ENCODE results near the gene MED13.

MED13 gene, protein sequence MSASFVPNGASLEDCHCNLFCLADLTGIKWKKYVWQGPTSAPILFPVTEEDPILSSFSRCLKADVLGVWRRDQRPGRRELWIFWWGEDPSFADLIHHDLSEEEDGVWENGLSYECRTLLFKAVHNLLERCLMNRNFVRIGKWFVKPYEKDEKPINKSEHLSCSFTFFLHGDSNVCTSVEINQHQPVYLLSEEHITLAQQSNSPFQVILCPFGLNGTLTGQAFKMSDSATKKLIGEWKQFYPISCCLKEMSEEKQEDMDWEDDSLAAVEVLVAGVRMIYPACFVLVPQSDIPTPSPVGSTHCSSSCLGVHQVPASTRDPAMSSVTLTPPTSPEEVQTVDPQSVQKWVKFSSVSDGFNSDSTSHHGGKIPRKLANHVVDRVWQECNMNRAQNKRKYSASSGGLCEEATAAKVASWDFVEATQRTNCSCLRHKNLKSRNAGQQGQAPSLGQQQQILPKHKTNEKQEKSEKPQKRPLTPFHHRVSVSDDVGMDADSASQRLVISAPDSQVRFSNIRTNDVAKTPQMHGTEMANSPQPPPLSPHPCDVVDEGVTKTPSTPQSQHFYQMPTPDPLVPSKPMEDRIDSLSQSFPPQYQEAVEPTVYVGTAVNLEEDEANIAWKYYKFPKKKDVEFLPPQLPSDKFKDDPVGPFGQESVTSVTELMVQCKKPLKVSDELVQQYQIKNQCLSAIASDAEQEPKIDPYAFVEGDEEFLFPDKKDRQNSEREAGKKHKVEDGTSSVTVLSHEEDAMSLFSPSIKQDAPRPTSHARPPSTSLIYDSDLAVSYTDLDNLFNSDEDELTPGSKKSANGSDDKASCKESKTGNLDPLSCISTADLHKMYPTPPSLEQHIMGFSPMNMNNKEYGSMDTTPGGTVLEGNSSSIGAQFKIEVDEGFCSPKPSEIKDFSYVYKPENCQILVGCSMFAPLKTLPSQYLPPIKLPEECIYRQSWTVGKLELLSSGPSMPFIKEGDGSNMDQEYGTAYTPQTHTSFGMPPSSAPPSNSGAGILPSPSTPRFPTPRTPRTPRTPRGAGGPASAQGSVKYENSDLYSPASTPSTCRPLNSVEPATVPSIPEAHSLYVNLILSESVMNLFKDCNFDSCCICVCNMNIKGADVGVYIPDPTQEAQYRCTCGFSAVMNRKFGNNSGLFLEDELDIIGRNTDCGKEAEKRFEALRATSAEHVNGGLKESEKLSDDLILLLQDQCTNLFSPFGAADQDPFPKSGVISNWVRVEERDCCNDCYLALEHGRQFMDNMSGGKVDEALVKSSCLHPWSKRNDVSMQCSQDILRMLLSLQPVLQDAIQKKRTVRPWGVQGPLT (N-terminal part only)

DNA sequence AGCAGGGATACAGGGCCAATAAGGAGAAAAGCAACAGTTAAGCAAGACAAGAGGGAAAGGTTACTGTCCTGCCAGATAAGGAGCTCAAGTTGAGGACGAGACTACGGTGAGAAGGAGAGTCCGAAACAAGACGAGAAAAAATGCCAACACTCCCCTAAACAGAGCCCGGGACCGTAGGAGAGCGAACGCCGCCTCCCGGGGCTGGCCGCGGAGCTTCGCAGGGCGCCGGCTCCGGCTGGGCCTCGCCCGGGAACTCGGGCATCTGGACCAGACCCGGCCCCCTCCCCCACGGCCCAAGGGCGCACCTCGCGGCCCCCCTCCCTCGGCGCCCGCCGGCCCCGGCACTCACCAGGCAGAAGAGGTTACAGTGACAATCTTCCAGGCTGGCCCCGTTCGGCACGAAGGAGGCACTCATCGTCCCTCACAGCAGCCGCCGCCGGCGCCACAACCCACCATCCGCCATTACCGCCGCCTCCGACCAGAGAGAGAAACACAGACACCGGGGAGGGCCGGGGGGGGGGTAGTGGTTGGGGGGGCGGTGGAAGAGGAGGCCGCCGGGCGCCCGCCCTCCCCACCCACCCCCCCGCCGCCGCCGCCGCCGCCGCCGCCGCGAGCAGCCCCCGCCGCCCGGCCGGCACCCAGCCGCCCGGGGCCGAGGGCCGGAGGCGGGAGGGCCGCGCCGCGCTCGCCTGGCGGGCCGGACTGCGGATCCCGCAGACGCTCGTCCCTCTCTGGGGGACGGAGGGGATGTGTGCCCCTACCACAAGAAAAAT, at the start of gene MED13:
Gene MED13, minus strand, starts transcription at position 488 of the 773 bp plus-strand sequence. Its CDS starts 73 bp downstream, at position 415.
- DNase-seq, result no peak

DNA sequence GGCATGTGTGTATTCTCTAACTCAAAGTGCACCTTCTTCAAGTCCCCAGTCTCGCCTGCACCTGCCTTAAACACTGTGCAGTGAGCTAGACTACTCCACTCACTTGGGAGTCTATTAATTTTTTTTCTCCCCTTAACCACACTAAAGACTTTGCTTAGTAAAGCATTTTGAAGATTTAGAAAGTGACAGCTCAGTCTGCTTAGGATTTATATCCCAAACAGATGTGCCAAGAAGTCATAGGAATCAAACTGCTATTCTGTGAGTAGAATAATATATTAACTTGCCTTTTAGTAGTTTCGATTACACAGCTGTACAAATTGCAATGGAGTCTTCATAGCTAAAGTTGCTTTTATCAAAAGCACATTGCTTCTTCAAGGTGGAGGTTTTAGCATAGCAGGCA, 47.2 kb upstream of the MED13 start:
- no peak for DNase-seq

DNA sequence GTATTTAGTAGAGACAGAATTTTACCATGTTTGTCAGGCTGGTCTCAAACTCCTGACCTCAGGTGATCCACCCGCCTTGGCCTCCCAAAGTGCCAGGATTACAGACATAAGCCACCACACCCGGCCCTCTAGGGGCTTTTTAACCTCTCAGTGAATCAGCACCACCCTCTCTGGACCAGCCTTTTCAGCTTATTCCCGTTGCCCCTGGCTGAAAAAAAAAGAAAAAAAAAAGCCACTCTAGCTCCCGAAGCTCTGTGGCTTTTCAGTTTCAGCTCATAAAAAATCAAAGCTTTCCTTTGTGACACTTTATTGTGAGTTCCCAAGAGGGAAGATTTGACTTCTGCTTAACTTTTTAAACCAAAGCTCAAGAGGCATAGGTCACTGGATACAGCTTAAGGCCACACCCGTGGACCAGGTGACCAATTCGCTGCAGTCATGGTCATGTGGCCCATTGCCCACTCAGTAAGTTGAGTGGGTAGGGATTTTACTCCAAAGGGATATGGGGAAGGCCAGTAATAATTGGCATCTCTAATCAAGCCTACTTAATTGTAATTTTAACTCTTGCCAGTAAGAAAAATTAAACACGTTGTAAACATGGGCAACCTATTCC, 46.6 kb upstream of the MED13 start:
- no peak for DNase-seq

DNA sequence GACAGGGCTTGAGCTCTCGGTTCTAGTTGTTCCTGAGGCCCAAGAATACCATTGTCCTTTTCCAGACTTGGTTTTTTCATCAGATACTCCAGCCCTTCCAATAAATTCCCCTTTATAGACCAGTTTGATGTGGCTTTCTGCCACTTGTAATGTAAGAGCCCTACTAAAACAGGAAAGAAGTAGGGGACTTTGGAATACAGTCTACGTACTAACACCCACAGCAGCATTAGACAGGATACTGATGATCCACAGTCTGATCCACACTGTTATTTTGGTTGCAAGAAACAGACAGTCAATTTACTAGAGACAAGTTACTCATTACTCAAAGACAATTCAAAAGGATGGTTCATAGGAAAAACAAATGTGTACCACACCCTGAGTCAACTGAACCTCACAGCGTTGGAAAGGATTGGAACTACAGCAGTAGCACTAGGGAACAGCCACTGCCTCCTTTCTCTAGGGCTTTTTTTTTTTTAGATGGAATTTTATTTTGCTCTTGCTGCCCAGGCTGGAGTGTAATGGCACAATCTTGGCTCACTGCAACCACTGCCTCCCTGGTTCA, 45.9 kb upstream of the MED13 start:
- DNase-seq, result no peak

DNA sequence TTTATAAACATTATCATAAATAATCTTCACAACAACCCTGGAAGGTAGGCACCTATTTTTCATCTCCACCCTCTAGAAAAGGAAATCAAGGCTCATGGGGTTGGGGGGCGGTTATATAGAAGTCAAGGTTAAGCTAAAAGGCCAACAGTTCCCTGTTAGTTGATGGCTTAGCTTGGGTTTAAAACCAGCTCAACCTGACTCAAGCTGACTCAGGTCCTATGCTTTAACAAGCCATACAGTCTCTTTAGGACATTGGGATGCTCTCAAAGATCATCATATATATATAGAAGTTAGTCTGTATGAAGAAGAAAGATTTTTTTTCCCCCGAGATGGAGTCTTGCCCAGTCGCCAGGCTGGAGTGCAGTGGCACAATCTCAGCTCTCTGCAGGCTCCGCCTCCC, 44.8 kb upstream of the MED13 start:
- DNase-seq, result no peak

DNA sequence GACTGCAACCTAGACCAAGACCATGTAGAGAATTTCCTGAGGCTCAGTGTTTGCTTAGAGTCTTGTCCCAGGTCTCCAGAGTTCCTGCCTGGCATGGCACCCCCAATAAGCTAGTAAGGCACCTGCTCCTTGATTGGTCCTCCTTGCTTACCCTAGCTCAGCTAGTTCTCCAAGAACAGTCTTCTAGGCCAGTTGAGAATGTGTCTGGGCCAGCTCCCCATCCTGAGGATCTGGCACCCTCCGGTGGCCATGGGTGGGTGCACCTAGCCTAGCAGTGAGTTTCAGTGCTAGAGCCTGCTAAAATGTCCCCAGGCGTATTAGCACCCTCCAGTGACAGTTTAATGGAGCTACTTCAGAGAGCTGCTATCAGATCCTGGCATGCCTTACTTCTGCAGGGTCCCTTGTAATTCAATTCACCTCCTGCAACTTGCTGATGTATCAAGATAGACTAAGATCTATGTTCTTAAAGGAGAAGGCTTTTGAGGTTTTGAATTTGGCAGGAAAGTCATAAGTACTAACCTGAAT, 44.4 kb upstream of the MED13 start:
- peak; percentile 71 for DNase-seq

DNA sequence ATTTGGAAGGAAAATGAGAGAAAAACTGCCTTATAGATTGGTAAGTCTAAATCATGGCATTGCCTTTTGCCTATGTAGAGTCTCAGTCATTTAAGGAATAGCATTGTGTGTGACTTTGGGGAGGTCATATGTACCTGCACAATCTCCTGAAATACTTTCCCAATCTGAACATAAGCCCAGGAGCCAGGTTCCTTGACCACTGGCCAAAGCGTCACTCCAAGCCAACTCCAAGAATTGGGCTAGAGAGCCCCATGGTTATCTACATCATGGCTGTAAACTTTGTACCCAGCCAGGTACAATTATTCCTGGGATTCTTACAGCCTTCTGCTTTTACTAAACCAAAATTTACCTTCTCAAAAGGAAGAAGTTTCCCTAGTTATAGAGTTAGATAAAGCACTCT, 40.8 kb upstream of the MED13 start:
- no peak for DNase-seq

DNA sequence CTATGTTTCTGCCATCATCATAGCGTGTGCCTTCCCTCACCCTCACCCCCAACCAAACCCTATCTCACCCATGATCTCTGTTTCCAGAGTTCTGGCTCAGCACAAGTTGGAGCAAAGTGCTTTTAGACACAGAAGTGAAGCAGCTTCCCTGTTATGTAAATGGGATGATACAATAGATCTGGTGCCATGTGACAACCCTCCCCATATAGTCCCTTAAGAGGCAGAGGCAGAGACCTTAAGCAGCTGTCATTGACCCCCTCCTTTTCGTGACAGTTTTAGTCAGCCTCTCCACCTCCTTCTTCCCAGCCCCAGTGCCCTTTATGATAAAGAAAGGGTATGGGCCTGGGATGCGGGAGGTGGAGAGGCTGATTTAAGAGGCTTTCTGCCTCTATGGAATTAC, 40.3 kb upstream of the MED13 start:
- no peak for DNase-seq

DNA sequence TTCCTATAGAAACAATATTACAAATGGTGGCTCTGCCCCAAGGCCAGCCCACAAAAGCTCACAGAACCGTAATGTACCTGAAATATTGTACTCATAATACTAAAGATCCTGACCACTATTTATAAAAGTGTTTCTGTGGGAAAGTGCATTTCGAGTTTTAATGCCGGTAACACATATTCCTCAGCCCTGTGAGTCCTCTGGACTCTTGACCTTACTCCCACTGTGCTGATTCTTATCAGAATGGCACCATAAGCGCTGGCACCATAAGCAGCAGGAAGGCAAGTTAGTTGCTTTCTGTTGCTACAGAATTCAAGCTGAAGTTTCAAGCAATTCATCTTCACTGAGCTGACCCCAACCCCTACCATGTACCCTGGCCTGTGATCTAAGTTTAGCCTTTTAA, 36.4 kb upstream of the MED13 start:
- no peak for DNase-seq

DNA sequence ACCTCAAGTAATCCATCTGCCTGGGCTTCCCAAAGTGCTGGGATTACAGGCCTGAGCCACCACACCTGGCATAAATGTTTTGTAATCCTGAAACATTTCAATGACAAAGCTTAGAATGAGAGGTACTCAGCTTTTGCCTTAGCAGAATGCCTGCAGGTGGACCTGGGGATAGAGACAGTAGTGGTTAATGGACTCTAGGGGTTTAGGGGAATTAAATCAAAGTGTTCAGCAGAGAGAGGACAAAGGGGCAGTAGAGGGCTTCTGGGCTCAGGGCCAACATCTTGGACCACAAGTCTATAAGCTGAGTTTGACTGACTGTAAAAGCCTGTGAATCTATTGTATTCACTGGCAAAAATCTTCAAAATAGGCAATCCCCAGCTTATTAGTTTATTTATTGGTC, 36.0 kb upstream of the MED13 start:
- DNase-seq, result no peak

DNA sequence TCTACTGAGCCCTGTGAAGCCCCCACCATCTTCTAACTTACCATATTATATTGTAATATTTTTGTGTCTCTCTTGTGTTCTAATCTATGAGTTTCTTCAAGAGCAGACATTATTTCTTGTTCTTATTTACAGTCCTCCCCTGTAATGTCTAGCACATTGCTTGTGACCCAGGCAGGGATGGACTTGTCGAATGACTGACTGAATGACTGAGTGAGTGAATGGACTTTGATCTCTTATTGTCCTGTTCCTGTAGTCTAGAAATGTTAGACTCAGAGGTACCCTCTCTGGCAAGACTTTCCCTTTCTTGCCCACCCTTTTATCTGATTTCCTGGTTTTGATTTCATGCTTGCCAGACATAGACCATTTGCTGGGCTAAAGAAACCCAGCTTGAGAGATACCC, 35.0 kb upstream of the MED13 start:
- DNase-seq, result no peak

DNA sequence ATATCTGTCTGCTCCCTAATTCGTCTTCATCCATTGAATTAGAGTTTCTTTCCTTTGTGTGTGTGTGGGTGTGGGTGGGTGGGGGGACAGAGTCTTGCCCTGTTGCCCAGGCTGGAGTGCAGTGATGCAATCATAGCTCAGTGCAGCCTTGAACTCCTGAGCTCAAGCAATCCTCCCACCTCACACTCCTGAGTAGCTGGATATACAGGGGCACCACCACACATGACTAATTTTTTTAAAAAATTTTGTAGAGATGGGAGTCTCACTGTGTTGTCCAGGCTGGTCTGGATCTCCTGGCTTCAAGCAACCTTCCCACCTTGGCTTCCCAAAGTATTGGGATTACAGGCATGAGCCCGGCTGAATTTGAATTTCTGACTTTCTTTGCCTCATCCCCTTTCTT, 34.5 kb upstream of the MED13 start:
- DNase-seq, result no peak

DNA sequence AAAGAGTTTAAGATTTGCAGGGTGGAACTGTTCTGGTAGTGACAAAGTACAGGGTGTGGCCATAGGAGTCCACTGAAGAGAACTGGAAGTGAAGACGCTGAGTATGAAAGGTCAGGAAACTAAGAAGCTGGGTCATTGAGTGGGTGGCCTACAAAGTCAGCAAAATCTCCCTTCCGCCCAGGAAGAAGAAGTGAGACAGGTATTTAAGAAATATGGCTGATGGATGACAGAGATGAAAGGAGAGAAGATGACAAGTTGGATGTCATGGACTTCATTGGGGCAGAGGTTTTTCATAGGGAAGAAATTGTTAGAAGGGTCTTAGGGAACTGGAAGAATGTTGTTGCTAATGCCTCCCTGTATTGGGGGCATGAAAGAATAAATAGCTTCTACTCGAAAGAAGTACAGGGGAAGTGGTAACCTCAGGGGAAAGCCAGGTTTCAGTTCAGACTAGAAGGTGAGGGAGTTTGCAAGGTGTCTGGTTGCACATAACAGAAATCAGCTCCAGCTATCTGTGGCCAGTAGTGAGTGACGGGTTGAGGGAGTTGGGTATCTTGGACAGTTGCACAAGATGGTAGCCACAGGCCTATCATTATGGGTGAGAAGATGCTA, 33.6 kb upstream of the MED13 start:
- DNase-seq, result no peak

DNA sequence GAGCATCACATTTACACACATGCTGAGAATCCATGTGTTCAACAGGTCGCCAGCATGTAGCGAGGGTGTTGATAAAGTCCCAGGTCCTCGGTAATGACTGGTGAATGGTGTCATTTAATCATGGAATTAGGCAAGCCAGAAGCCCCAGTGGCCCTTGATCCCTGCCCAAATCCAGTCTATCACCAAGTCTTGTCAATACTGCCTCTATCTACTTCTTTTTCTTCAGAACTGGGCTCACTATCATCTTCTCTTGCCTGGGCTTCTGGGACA, 31.3 kb upstream of the MED13 start:
- no peak for DNase-seq

DNA sequence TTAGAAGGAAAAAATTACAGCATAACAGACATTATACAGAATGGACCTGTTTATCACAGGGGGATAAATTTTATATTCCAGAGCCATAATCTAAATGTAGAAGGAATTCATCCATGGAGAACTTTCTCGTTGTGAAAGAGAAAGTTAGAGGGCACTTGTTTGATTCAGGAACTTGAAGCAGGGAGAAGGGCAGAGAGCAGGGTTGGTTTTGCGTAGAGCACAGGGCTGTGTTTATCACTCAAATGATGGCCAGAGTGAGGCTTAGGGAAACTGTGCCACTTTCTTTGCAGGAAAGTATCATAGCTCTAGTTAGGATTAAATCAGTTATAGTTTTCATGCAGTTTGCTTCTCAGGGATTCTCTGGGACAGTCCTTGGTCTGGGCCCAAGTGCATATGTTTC, 29.1 kb upstream of the MED13 start:
- no peak for DNase-seq

DNA sequence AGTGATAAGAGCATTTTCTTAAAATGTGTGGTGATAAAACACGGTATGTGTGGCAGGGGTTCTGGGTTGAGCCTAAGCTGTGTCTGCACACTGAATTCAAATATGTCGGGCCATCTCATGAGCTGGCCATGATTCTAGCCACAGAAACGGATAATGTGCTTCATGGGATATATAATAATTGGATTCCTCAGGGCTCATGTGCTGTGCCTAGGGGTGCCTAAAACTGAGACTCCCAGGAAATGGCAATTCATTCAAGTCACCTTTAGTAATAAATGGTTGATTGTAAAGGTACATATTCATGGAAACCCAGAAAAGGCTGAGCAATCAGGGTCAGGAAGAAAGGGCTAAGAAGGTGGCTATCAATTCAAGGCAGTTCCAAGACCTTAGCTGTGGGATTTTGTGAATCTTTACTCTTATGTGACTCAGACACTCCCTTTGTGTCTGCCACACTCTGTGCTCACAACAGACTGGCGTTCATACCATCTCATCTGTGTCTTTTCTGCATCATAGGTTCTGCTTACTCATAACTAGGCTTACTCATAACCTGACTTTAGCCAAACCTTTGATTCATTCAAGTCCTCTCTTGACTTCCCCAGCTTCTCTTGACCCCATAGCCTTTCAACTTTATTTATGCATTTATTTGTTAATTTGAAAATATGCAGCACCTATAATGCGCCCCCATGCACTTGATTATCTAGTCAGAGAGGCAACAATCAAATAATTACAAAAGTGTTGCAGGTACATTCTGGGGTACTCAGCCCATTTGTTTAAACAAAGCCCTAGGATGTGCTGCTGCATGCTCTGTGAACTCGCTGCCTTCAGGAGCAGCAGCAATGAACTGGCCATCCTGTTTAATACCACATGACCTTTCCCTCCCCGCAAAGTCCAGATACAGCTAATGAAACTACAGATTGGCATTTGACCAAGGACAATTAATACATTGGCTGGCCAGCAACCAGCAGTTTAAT, 28.4 kb upstream of the MED13 start:
- DNase-seq, result no peak

DNA sequence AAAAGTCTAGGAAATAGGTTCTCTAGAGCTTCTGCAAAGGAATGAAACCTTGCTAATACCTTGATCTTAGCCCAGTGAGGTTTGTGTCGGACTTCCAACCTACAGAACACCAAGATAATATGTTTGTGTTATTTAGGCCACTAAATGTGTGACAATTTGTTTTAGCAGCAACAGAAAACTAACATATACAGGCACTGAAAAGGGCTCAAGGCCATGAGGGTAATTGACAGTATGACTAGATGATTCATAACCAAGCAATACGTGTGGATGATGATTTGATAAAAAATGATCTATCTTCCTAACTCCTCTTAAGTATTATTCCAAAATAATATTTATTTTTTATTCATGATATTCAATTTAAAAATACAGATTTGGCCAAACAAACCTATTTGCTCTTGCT, 27.7 kb upstream of the MED13 start:
- DNase-seq, result no peak

DNA sequence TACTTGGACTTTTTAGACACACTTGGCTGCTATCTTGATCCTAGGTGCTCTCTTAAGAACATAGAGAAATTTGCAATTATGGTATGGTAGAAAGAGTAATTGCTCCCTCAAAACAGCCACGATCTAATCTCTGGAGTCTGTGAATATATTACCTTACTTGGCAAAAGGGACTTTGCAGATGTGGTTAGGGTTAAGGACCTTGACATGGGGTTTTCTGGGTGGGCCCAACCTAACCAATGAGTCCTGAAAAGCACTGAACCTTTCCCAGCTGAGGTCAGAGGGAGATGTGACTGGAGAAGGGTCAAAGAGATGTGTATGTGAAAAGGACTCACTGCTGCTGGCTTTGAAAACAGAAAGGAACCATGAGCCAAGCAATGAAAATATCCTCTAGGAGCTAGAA, 26.7 kb upstream of the MED13 start:
- no peak for DNase-seq

DNA sequence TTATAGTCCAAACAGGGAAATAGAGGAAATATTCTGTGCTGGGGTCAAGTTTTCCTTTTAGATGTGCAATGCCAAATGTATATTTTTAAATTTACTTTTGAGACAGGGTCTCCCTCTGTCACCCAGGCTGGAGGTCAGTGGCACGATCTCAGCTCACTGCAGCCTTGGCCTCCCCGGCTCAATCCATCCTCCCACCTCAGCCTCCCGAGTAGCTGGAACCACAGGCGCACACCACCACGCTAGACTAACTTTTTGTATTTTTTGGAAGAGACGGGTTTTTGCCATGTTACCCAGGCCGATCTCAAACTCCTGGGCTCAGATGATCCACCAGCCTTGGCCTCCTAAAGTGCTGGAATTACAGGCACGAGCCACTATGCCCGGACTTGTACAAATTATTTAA, 25.8 kb upstream of the MED13 start:
- no peak for DNase-seq

Data from NCI-H2107 (cell line).